Endothelial cell of umbilical vein (primary cell): Measurements from ENCODE around the gene IGSF22. TPM values are rescaled to one million over a fixed set of nuclear protein-coding genes. Genes with fewer than 3 reads are reported as not detected.

Source experiments
- BruUV-seq: library from RNA; stranded (reverse); fragments of 400-500 nt; replicated peaks from 2 replicates; lab custom pipeline; 2021; lab: Mats Ljungman, UMichigan
- CTCF ChIA-PET: fragments of 300-600, 350-600 bp; sonication (Branson Sonifier 250); formaldehyde crosslinking; loops from one replicate; lab custom pipeline; 2021; ENCODE audit warnings: antibody characterized with exemption, inconsistent platforms; lab: Charles Lee
- POLR2A ChIA-PET: fragments of 300-600, 350-600 bp; sonication (Branson Sonifier 250); formaldehyde crosslinking; loops from one replicate; lab custom pipeline; 2021; ENCODE audit warnings: antibody characterized with exemption, inconsistent platforms; lab: Charles Lee
- DNase-seq: peaks from one replicate; pipeline ENCODE4 v3.0.0-alpha.2; 2011; ENCODE audit warnings: low read depth, low spot score
- FAIRE-seq: peaks from 2 replicates; lab custom pipeline; 2011; peaks lifted over from hg19 to GRCh38; lab: Jason Lieb, UNC
- H2AFZ ChIP-seq: 2 replicates; pipeline ENCODE4 v1.6.0; 2012; ENCODE audit warnings: low read depth, low read length, control low read depth, inconsistent platforms
- H3K27ac ChIP-seq: 2 replicates; pipeline ENCODE4 v1.5.1; 2011; ENCODE audit warnings: low read depth, mild to moderate bottlenecking, control low read depth, low read length, moderate library complexity; ENCODE audit not compliant: insufficient read depth
- H3K27me3 ChIP-seq, 2 experiments: 2 replicates each; pipeline versions ENCODE4 v1.6.0 to v1.6.1; 2011; ENCODE audit warnings: low read length in 2 of 2, mixed read lengths in 1 of 2; ENCODE audit not compliant: control insufficient read depth in 2 of 2, insufficient read depth in 2 of 2
- H3K36me3 ChIP-seq, 2 experiments: 2 replicates in 1 of 2; 3 replicates in 1 of 2; pipeline ENCODE4 v1.5.1; 2011; ENCODE audit warnings: low read length in 2 of 2, mild to moderate bottlenecking in 1 of 2, moderate library complexity in 1 of 2; ENCODE audit not compliant: control insufficient read depth in 2 of 2, insufficient read depth in 2 of 2; ENCODE audit errors: extremely low read depth in 1 of 2
- H3K4me1 ChIP-seq: 3 replicates; pipeline ENCODE4 v1.5.1; 2011; ENCODE audit warnings: mild to moderate bottlenecking, low read length; ENCODE audit not compliant: control insufficient read depth, insufficient read depth; ENCODE audit errors: extremely low read depth
- H3K4me2 ChIP-seq: 2 replicates; pipeline ENCODE4 v1.6.1; 2011; ENCODE audit warnings: low read length, control low read depth, mixed read lengths; ENCODE audit not compliant: insufficient read depth
- H3K4me3 ChIP-seq, 3 experiments: fragments of 200-600 bp in 1 of 3; sonication (generic), shearing (Covaris generic) in 1 of 3; replicated peaks in 1 of 3; 2 replicates each; pipeline ENCODE4 v1.5.1; 2011 to 2016; ENCODE audit warnings: control low read depth in 3 of 3, low read length in 3 of 3, mild to moderate bottlenecking in 2 of 3, inconsistent platforms in 1 of 3, low read depth in 1 of 3, moderate library complexity in 1 of 3; ENCODE audit not compliant: insufficient read depth in 1 of 3
- H3K79me2 ChIP-seq: 2 replicates; pipeline ENCODE4 v1.6.0; 2012; ENCODE audit warnings: low read length, inconsistent platforms; ENCODE audit not compliant: control insufficient read depth, insufficient read depth
- H3K9ac ChIP-seq: replicated peaks from 2 replicates; pipeline ENCODE3; 2011; ENCODE audit warnings: low read length, control low read depth; ENCODE audit not compliant: insufficient read depth; ENCODE audit errors: extremely low read depth
- H3K9me1 ChIP-seq: replicated peaks from 3 replicates; pipeline ENCODE4 v1.6.0; 2011; ENCODE audit warnings: mild to moderate bottlenecking, low read length; ENCODE audit not compliant: control insufficient read depth, insufficient read depth; ENCODE audit errors: extremely low read depth
- H3K9me3 ChIP-seq: replicated peaks from 2 replicates; pipeline ENCODE4 v1.5.1; 2012; ENCODE audit warnings: low read length, inconsistent platforms; ENCODE audit not compliant: control insufficient read depth, insufficient read depth
- H4K20me1 ChIP-seq: replicated peaks from 2 replicates; pipeline ENCODE3; 2011; ENCODE audit warnings: mild to moderate bottlenecking, low read length; ENCODE audit not compliant: control insufficient read depth, insufficient read depth; ENCODE audit errors: extremely low read depth
- CTCF ChIP-seq, 2 donors: IDR thresholded peaks; 1 replicate in 1 of 2; 2 replicates in 1 of 2; pipeline ENCODE4 v1.5.1; 2011; ENCODE audit warnings: low read length in 2 of 2, mild to moderate bottlenecking in 2 of 2, moderate library complexity in 2 of 2, control low read depth in 1 of 2, inconsistent platforms in 1 of 2, low read depth in 1 of 2; ENCODE audit not compliant: insufficient read depth in 1 of 2; ENCODE audit errors: extremely low read depth in 1 of 2
- EZH2 ChIP-seq: IDR thresholded peaks from 2 replicates; pipeline ENCODE4 v1.6.1; 2012; ENCODE audit warnings: borderline replicate concordance, low read depth, mild to moderate bottlenecking, moderate library complexity, low read length, inconsistent platforms; ENCODE audit not compliant: severe bottlenecking
- FOS ChIP-seq: IDR thresholded peaks from 2 replicates; pipeline ENCODE4 v1.6.1; 2011; ENCODE audit warnings: mild to moderate bottlenecking, low read length, moderate library complexity, borderline replicate concordance; ENCODE audit not compliant: insufficient read depth
- GATA2 ChIP-seq: IDR thresholded peaks from 2 replicates; pipeline ENCODE4 v1.7.0; 2011; ENCODE audit warnings: low read depth, mild to moderate bottlenecking, moderate library complexity, mixed read lengths, low read length; ENCODE audit not compliant: insufficient read length, insufficient read depth
- JUN ChIP-seq: IDR thresholded peaks from 2 replicates; pipeline ENCODE4 v1.6.1; 2011; ENCODE audit warnings: borderline replicate concordance, low read depth; ENCODE audit not compliant: insufficient read length, insufficient read depth
- MYC ChIP-seq: IDR thresholded peaks from one replicate; pipeline ENCODE4 v1.6.1; 2011; ENCODE audit warnings: mild to moderate bottlenecking, low read depth, low read length
- POLR2A ChIP-seq: IDR thresholded peaks from 2 replicates; pipeline ENCODE4 v1.6.1; 2012; ENCODE audit warnings: low read depth, mild to moderate bottlenecking, control low read depth, low read length
- POLR2AphosphoS5 ChIP-seq: IDR thresholded peaks from 2 replicates; pipeline ENCODE4 v1.6.1; 2012; ENCODE audit warnings: low read depth, mild to moderate bottlenecking, control low read depth, low read length, moderate library complexity; ENCODE audit not compliant: insufficient read depth
- dilution Hi-C: fragments of 300-500 bp; cut with MboI; formaldehyde crosslinking; loops from one replicate; pipeline ENCODE4 v1.15.0; 2019; ENCODE audit warnings: low sequenced_read_pairs; ENCODE audit not compliant: extremely low pct_ligation_motif_present
- intact Hi-C: fragments of 100-400 bp; cut with micrococcal nuclease; formaldehyde crosslinking; loops from one replicate; pipeline ENCODE4 v1.10.0; 2022
- polyA plus RNA-seq, 4 experiments: library from polyadenylated mRNA; depleted of rRNA in 3 of 4; stranded (reverse) in 3 of 4; unstranded in 1 of 4; fragments of >200 nt; gene quantifications; 2 replicates each; pipeline versions ENCODE4 v1.2.1 to v1.2.3, GENCODE V29; 2011 to 2012; ENCODE audit warnings: missing spikeins in 1 of 4
- total RNA-seq: library from RNA; stranded (reverse); gene quantifications from 2 replicates; pipeline ENCODE4 v1.2.3, GENCODE V29; 2021
- TF ChIP-seq, protein P1 (sequence below): IDR thresholded peaks from 2 replicates; pipeline ENCODE4 v1.6.1; 2011; ENCODE audit not compliant: insufficient read depth, insufficient read length

Gene IGSF22
- total and polyA plus RNA-seq, 2 donors (not counting 3 experiments of a cell fraction or from before 2014, with no cell fraction given): not detected

DNA sequence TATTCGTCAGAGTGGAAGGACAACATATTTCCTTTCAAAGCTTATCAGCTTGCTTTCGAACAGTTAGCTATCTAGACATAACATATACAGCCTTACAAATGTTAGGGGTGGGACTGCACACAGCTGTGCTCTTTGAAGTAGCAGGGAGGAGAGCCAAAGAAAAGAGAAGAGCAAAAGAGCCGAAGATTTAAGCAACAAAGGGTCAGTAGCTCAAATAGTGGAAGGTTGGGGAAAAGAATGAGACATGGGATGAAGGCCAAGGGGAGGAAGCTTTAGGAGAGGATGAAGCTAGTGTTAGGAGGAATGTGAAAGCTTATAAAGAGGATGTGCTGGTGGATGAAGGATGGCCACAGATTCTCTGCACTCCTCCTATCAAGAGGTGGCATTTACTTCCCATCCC is 31.8 kb upstream of the IGSF22 start:
- no peak for TF ChIP-seq POLR2A
- TF ChIP-seq GATA2: no peak
- TF ChIP-seq FOS: no peak
- TF ChIP-seq MYC: no peak
- no peak for TF ChIP-seq POLR2AphosphoS5
- TF ChIP-seq JUN: no peak
- TF ChIP-seq, protein P1, sequence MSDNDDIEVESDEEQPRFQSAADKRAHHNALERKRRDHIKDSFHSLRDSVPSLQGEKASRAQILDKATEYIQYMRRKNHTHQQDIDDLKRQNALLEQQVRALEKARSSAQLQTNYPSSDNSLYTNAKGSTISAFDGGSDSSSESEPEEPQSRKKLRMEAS: no peak
- CTCF ChIA-PET: interaction anchor here (1.1 to 2.4 kb wide), 6 partner anchors 8 to 36 kb away, joined by 3 to 10 read pairs (median 8); no protein-coding TSS in a partner anchor
- no peak overlapping the region for H2AFZ ChIP-seq
- no peaks in the 10 kb centered on the region for H3K4me1 ChIP-seq
- no peak for DNase-seq
- no peak overlapping the region for H3K4me3 ChIP-seq
- H3K9me1 ChIP-seq: no peaks in the 10 kb centered on the region
- POLR2A ChIA-PET: no interaction called here
- FAIRE-seq: no peak
- no peak overlapping the region for H3K4me2 ChIP-seq
- dilution Hi-C loops: no loop called here
- no peaks in the 10 kb centered on the region for H3K79me2 ChIP-seq
- intact Hi-C loops: no loop called here
- no TSS peak for BruUV-seq
- no peak overlapping the region for H3K9ac ChIP-seq
- no peaks in the 10 kb centered on the region for H3K9me3 ChIP-seq
- peaks cover 0 to 11% of the 10 kb centered on the region in 2 experiments for H3K27me3 ChIP-seq
- no peaks in the 10 kb centered on the region for H4K20me1 ChIP-seq
- H3K27ac ChIP-seq: no peak overlapping the region
- H3K36me3 ChIP-seq: no peaks in the 10 kb centered on the region

GRCh38 chr11:18756889-18757288 is 30.9 kb upstream of the IGSF22 start:
- BruUV-seq: no TSS peak
- ChIA-PET CTCF (interaction anchor here (2.4 kb wide), 1 partner anchor 35 kb away, joined by 10 read pairs; no protein-coding TSS in a partner anchor), POLR2A (no interaction called here)
- H3K79me2 ChIP-seq: no peaks in the 10 kb centered on the region
- no peaks in the 10 kb centered on the region for H3K36me3 ChIP-seq
- H3K9me1 ChIP-seq: no peaks in the 10 kb centered on the region
- H3K4me1 ChIP-seq: no peaks in the 10 kb centered on the region
- no peak overlapping the region for H3K9ac ChIP-seq
- intact Hi-C loops (no loop called here), dilution Hi-C loops (no loop called here)
- TF ChIP-seq GATA2: no peak
- TF ChIP-seq POLR2A: no peak
- TF ChIP-seq MYC: no peak
- TF ChIP-seq CTCF (IDR thresholded peaks at IDR 0.05; ENCODE audit: extremely low read depth in 1 of 2, insufficient read depth in 1 of 2, low read depth in 1 of 2, low read length in 2 of 2): no peak
- no peak for TF ChIP-seq FOS
- TF ChIP-seq, protein P1: no peak
- no peak for TF ChIP-seq EZH2
- no peak for TF ChIP-seq POLR2AphosphoS5
- no peak for TF ChIP-seq JUN
- no peaks in the 10 kb centered on the region for H4K20me1 ChIP-seq
- DNase-seq (no peak), FAIRE-seq (no peak)
- H2AFZ ChIP-seq: no peak overlapping the region
- H3K27me3 ChIP-seq: peaks cover 0 to 11% of the 10 kb centered on the region in 2 experiments
- no peak overlapping the region for H3K4me2 ChIP-seq
- H3K4me3 ChIP-seq: no peak overlapping the region
- H3K9me3 ChIP-seq: no peaks in the 10 kb centered on the region
- H3K27ac ChIP-seq: no peak overlapping the region
